Measurements from ENCODE around the gene DMRT3.
"Not testable (repeated sequence)": the region's sequence is repeated elsewhere in the genome, so short reads cannot be mapped to it uniquely, and the experiment has no call there.

The DMRT3 gene

GRCh38 chr9:971901-972500 is 4.5 kb upstream of the DMRT3 start:
- no peak for DNase-seq (ENCODE audit: low read depth in 2 of 2)

DNA sequence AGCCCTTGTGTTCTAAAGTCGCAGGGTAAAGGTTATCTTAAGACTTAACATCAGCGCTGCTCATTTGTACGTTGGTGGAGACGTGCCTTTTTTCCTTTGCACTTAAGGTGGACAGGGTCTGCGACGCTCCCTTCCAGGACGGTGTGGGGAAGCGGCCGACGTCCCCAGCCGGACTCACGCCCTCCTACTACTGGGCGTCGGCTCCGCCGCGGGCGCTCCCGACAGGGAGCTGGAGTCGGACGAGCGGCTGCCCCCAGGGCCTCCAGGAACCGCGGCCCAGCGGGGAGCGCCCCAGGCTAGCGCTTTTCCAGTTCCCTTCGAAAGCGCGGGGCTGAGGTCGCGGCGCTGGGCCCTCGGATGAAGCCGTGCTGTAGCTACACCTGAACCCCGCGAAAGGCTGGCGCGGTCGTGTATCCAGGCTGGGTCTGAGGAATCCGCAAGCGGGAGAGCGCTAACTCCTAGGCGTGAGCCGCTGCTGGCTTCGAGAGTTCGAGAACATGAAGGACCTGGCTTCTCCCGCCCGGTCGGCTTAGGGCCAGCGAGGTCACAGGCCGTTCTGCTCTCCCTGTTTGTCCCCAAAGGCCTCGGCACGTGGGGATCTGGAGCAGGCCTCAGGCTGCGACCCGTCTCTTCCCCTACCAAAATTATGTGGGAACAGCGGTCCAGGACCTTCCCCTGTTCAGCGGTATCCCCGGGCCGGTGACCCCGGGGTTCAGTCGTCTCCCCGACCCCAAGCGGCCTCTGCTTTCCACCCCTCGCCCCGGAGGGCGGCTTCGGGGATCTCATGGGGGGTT is 3.8 kb upstream of the DMRT3 start:
- DNase-seq (ENCODE audit: low read depth in 2 of 2): no peak

DNA sequence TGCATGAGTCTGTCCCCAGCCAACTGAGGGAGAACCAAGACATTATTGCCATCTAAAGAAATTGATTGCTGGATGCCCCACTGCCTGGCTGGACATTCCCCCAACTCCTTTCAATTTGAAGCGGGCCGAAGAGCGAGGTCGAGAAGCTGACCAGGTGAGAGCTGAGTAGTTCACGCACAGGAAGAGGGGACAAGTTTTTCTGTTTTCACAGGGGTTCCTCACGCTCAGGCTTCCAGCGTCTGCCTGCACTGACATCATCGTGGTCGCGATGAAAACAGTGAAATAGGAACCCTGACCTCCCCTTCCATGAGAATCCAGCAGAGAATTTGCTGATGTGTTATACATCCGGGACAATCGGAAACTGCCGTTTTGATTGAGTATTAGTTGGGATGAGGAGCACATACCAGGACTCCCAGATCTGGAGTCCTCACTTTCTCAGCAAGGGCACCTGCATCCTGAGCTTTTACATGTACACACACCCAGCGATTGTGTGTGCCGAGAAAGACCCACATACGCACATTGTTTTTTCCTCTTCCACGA is 3.1 kb upstream of the DMRT3 start:
- DNase-seq (ENCODE audit: low read depth in 2 of 2): no peak

- no peak for DNase-seq (ENCODE audit: low read depth in 2 of 2)
Observed at GRCh38 chr9:974031-974995, 2.1 kb upstream of the DMRT3 start.

- DNase-seq (ENCODE audit: low read depth in 2 of 2): no peak
Observed at GRCh38 chr9:974996-975739, 1.3 kb upstream of the DMRT3 start.

DNA sequence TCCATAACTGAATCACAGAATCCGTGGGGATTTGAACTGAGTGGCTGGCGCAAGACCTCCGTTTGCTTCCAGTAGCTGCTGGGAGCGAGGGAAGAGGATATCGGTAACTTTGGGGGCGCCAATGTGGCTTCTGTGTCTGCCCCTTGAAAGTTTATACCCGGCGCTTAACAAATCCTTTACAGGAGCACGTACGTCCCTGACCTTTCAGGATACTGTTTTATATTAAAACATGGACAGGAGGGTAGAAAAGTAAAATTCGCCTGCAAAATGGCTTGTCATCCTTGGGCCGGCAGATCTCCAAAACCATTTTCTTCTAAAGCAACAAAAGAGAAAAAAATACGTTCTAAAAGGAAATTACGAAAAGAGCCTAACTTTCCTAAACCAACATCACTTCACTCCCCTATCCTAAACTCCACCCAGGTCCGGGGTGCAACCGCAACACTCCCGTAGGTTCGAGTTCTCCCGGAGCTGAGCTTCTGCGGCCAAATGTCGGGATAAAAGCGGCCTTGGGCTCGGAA is 656 bp upstream of the DMRT3 start:
- no peak for DNase-seq (ENCODE audit: low read depth in 2 of 2)

DNA sequence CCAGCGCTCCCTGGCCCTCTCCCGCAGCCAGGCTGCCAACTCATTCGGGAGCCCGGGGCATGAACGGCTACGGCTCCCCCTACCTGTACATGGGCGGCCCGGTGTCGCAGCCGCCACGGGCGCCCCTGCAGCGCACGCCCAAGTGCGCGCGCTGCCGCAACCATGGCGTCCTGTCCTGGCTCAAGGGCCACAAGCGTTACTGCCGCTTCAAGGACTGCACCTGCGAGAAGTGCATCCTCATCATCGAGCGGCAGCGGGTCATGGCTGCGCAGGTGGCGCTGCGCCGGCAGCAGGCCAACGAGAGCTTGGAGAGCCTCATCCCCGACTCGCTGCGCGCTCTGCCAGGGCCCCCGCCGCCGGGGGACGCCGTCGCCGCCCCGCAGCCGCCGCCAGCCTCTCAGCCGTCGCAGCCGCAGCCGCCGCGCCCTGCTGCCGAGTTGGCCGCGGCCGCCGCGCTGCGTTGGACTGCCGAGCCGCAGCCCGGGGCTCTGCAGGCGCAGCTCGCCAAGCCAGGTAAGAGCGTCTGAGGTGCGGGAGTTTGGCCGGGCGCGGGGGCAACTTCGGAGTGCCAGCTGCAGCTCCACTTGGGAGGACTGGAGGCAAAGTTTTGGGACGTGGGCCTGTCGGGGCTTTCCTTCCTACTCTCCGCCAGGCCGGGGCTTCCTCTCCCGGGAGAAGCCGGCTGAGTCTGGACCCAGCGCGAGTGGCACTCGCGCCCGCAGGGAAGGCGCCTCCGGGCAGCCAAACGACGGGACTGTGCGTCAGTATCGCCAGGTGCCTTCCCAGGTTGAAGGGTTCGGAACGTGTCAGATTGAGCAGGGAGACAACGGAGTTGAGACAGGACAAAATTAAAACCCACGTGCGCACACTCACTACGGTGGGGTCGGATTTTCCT is 735 bp downstream of the DMRT3 start:
- DNase-seq (ENCODE audit: low read depth in 2 of 2): no peak

DNA sequence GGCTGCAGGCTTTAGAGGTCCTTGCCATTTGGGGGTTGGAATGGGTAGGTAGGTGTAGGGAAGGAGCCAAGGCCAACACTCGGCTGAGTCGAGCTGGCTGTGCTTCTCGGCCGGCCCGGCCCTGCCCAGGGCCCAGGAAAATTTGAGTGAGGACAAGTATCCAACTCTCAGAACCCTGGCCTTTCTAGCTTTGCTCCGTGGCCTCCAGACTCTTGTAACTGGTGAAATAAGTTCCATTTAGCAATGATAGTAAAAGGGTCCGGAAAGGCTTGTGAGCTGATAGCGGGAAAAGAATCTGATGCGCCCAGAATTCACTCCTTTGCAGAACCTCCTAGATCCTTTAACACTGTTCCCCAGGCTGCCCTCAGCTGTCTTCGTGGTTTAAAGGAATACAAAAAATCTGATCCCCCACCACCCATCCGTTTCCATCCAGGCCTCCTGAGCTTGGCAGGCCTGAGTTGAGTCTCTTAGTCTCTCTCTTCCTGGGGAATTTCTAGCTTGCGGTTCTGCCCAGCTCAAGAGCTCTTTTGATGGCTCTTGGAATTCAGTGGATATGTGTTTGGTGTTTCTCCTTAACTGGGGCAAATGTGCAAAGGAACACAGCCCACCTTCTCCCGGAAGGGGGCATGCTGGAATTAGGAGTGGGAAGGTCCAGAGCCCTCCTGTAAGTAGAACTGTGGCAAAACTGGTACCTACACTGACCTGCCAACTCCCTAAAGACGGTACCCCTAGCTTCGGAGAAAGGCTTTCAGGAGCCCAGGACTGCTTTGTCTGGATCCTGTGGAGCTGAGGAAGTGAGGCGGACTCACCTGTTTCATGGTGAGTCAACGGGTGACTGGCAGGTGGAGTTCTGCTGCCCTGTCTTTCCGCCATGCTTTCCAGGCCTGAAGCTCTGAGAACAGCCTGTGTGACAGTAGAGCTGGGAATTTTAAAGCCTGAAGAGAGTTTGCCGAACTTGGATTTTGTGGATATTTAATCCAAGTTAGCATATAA is 1.7 kb downstream of the DMRT3 start:
- DNase-seq (ENCODE audit: low read depth in 2 of 2): no peak

DNA sequence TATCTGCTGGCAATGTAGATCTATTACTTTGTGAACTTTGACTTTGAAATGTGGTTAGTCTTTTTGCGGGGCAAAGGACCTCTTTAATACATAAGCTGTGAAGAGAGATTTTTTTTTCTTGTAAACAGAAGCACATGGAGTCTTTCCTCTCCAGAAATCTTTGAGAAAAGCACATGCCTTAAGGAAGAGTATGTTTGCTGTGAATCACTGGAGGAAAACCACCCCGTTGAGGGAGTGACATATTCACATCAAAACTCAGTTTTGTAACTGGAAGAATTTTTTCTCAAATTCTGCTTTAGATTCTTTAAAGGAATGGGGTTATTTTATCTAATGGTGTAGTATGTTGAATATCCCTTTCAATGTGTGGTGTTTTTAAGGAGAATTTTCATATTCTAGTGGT is 3.5 kb downstream of the DMRT3 start:
- DNase-seq (ENCODE audit: low read depth in 2 of 2): no peak

DNA sequence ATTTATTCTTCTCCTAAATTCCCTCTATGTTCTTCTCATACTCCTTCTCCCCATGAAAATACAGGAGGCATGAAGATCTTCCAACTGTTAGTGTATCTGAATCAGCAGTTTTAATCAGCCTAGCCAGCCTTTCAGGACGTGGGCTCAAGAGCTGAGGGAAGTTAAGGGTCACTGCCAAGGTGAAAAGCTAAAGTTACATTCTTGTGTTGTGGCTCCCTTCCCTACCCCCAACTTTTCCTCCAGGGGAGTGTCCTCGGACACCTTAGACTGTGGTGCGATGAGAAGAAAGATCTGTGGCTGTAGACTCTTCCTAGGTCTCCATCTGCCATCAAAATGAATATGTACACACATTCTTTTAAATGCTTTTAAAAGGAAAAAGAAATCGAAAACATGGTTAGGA is 4.2 kb downstream of the DMRT3 start:
- DNase-seq (ENCODE audit: low read depth in 2 of 2): no peak

DNA sequence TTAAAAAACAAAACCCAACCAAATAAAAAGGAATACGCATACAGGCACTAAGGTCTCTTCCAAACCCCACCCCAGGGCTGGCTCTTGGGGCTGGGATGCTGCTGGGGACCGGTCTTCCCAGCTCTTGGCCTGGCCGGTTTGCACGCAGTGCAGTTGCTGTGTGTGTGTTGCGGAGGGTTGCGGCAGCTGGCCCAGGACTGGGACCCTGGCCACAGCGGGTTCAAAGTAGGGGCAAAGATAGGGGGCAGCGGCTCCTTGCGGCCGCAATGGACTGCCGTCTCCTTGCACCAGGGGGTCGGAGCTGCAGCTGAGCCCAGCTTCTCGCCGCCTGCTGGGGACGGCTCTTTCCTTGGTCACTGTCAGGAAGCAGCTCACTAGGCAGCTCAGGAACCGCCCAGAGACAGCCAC is 5.0 kb downstream of the DMRT3 start:
- DNase-seq (ENCODE audit: low read depth in 2 of 2): no peak

GRCh38 chr9:982394-983230 is 6.2 kb downstream of the DMRT3 start:
- DNase-seq (ENCODE audit: low read depth in 2 of 2): no peak

DNA sequence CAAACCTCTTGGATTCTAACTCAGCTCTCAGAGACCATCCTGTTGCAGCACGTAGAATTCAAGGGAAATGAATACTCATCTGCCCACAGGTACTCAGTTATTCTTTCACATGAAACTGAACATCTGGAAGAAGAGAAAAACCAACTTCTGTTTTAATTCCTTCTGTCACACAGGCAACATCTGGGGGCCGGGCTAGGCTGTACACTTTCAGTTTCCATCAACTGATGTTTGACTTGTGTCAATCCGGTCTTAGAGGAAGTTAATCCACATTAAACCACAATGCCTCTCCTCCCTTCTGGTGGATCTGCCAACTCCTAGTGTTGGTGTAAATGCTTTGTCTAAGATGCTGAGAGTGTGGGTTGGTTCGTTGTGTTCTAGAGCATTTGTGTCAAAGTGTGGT is 17.6 kb downstream of the DMRT3 start:
- no peak for DNase-seq (ENCODE audit: low read depth in 2 of 2)

- DNase-seq (ENCODE audit: low read depth in 2 of 2): no peak
Observed at GRCh38 chr9:995192-995591, 18.7 kb downstream of the DMRT3 start.

- DNase-seq (ENCODE audit: low read depth in 2 of 2): no peak
Observed at GRCh38 chr9:995781-996180, 19.3 kb downstream of the DMRT3 start.

- not testable (repeated sequence) for DNase-seq (ENCODE audit: low read depth in 2 of 2)
Observed at GRCh38 chr9:998299-999110, 22.1 kb downstream of the DMRT3 start.

GRCh38 chr9:1001838-1002237 is 25.4 kb downstream of the DMRT3 start:
- DNase-seq (ENCODE audit: low read depth in 2 of 2): no peak
